ENCODE data around the gene CLIP2.
"Not testable (repeated sequence)": the region's sequence is repeated elsewhere in the genome, so short reads cannot be mapped to it uniquely, and the experiment has no call there.

The CLIP2 gene

GRCh38 chr7:74289018-74289658, at the start of gene CLIP2:
TSS of gene CLIP2 (plus strand) at chr7:74289407. CDS start at chr7:74317547, 28,140 bp downstream.
- DNase-seq: peak in 57 of 58 donors; percentile 20 to 88 (median 81)

DNA sequence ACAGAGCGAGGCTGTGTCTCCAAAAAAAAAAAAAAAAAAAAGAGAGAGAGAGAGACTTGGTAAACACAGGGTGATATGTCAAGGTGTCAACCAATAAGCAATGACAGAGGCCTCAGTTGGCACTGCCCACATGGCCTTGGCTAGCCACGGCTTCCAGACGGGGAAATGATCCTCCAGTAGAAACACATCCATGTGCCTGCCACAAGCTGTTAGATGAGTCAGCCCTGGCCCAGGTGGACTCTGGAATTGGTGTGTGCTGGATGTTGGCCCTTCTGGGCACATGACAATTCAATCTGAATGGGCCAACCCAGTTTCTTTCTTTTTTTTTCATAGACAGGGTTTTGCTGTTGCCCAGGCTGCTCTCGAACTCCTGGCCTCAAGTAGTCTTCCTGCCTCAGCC, 48.7 kb upstream of the CLIP2 start:
- DNase-seq: no peak

GRCh38 chr7:74242122-74242443, 47.1 kb upstream of the CLIP2 start:
- DNase-seq: no peak

- no peak for DNase-seq
These were observed 42.7 kb upstream of the CLIP2 start for GRCh38 chr7:74246497-74246896.

- no peak for DNase-seq
These were observed 41.1 kb upstream of the CLIP2 start for GRCh38 chr7:74248156-74248555.

DNA sequence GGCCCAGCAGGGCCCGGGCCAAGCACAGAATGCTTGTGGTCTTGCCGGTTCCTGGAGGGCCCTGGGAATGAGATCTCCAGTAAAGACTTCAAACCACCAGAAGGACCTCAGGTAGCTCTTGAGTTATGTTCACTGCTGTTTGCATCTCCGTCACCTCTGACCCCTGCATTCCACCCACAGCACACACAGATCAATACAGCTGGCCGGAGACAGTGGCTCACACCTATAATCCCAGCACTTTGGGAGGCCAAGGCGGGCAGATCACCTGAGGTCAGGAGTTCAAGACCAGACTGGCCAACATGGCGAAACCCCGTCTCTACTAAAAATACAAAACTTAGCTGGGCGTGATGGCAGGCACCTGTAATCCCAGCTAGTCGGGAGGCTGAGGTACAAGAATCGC, 40.1 kb upstream of the CLIP2 start:
- not testable (repeated sequence) for DNase-seq

DNA sequence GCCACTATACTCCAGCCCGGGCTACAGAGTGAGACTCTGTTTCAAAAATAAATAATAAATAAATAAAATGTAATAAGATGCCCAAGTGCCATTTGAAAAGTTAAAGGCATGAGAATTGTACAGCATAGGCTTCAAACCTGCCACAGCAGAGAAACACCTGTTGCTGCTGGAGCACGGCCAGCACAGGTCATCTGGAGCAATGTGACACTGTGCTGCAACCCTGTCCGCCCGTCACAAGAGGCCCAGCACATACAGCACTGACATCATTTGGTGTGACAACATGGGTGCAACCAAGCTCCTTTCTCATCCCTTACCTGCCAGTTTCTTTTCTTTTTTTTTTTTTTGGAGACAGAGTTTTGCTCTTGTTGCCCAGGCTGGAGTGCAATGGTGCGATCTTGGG, 36.3 kb upstream of the CLIP2 start:
- no peak for DNase-seq

- no peak for DNase-seq
These were observed 35.9 kb upstream of the CLIP2 start for GRCh38 chr7:74253331-74253730.

DNA sequence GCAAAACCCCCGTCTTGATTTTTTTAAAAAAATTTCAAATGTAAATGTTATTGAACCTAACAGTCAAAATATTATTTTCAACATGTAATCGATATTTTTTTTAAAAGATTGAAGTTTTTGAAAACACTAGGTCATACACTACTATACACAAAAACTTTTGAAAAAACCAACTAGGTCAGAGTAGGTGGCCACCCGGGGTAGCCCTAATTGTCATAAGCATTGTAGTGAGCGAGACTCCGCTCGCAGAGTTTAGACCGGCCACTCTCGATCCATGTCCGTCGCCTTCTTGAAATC, 35.4 kb upstream of the CLIP2 start:
- DNase-seq: no peak

DNA sequence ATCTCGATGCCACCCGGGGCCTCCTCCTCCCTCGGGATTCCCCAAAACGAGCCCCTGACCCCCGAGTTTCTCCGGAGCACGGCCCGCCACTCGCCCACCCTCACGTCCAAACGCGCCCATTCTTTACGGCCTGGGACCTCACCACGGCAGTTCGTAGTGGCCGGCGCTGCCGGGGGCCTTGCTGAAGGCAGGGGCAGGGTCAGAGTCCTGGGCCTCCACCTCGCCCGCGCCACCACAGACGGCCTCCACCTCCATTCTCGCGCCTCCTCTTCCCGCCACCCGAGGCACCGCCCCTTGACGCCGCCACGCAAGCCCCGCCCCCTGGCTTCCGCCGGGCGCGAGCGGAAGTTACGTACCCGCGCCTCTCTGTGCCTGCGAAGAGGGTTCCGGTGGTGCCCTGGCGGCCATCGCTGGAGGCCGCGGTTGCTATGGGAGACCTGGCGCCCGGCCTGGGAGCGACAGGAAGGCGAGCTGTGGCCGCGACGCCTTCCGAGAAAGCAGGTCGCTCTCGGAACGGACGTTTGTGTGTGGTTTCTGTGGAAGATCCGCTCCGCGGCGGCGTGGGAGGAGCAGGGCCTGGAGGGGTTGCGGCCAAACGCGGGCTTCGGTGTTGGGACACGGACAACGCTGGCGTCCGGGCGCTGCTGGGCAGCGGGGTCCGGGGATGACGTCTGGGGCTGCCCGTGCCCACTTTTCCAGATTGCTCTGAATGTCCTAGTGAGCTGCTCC, 34.9 kb upstream of the CLIP2 start, which contains the start of gene RFC2:
Gene RFC2 (minus strand): TSS at position 271 of the 729 bp plus-strand sequence. CDS start 16 bp downstream, at position 255.
- DNase-seq: peak; percentile 76 to 98 (median 96)

- DNase-seq: no peak
These were observed 34.3 kb upstream of the CLIP2 start for GRCh38 chr7:74254858-74255379.

- DNase-seq: not testable (repeated sequence)
These were observed 33.7 kb upstream of the CLIP2 start for GRCh38 chr7:74255461-74255860.

DNA sequence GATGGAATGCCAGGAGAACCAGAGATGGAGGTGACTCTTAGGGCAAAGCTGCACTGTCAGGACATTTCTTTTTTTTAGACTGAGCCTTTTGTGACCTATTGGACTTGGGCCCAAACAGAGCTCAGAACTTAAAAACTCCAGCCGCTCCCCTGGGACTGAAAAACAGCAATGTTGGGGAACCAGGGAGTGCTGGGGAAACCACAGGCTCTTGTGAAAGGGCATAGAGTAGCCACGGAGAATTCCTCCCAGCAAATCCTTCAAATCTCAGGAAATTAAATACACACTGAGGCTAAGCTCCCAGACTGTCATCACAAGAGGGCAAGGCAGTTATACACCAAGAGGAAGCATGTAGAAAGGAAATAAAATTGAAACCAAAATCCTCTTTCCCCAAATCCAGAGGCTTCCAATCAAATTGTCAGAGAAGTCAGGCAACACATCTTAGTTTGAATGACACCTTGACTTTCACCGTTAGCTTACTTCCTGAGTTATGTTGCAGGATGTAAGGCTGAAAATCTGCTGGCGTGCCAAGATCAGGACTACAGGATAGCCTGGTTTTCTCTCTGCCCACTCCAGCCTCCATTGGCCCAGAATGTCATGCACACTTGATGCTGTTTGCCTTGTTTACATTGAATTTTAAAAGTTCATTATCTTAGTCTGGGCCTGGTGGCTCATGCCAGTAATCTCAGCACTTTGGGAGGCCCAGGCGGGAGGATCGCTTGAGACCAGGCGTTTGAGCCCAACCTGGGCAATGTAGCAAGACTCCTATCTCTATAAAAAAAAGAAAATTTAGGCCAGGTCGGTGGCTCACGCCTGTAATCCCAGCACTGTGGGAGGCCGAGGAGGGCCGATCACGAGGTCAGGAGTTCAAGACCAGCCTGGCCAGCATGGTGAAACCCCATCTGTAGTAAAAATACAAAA, 32.5 kb upstream of the CLIP2 start:
- no peak for DNase-seq

DNA sequence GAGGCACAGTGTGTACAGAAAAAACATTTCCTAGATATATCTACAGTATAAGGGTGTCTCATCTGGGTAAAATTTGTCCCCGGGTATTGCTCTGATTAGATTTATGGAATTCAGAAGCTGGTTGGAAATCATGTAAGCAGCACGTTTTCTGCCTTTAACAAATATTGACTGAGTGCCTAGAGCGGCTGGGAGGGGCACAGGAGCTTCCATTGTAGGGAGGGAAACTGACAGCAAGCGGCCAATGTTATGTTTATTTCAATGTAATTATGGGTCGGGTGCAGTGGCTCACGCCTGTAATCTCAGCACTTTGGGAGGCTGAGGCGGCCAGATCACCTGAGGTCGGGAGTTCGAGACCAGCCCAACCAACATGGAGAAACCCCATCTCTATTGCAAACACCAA, 30.6 kb upstream of the CLIP2 start:
- no peak for DNase-seq

GRCh38 chr7:74262639-74263398, 26.4 kb upstream of the CLIP2 start:
- no peak for DNase-seq

- no peak for DNase-seq
These were observed 25.6 kb upstream of the CLIP2 start for GRCh38 chr7:74263399-74264120.

- no peak for DNase-seq
These were observed 22.8 kb upstream of the CLIP2 start for GRCh38 chr7:74266191-74266963.

GRCh38 chr7:74267756-74268565, 21.2 kb upstream of the CLIP2 start:
- no peak for DNase-seq

Measured in anterior cingulate cortex (tissue), 58 donors.